K562 (cell line): ENCODE results near the gene NFIC. TPM values are rescaled to one million over a fixed set of nuclear protein-coding genes. Genes with fewer than 3 reads are reported as not detected.

Source experiments
- CHD7 ChIP-seq: fragments of 200-600 bp; sonication (generic); IDR thresholded peaks from one replicate; pipeline ENCODE4 v1.6.1; 2012; ENCODE audit warnings: mild to moderate bottlenecking, low read depth, low read length, inconsistent platforms
- E2F1 ChIP-seq: sonication (generic); formaldehyde crosslinking; IDR thresholded peaks from 2 replicates; pipeline ENCODE4 v1.8.1; 2023; ENCODE audit warnings: mild to moderate bottlenecking, missing genetic modification reagents, moderate library complexity
- MAZ ChIP-seq, 2 experiments: fragments of 450-650 bp in 1 of 2; sonication (generic) in 1 of 2; formaldehyde crosslinking; IDR thresholded peaks in 1 of 2; conservative IDR thresholded peaks in 1 of 2; 2 replicates each; pipeline versions ENCODE4 v1.4.0 to v1.5.0; 2020; ENCODE audit warnings: mild to moderate bottlenecking in 1 of 2, missing genetic modification reagents in 1 of 2
- MECOM ChIP-seq: fragments of 250-450 bp; sonication (Bioruptor Pico); IDR thresholded peaks from 2 replicates; pipeline ENCODE4 v1.8.0; 2022; ENCODE audit warnings: inconsistent platforms
- SMAD1 ChIP-seq: fragments of 150-350 bp; IDR thresholded peaks from 2 replicates; pipeline ENCODE4 v1.6.1; 2014; ENCODE audit warnings: low read length, low read depth; ENCODE audit not compliant: partially characterized antibody
- SMARCC2 ChIP-seq: fragments of 450-650 bp; IDR thresholded peaks from 2 replicates; pipeline ENCODE4 v1.6.1; 2017; ENCODE audit warnings: antibody characterized with exemption, moderate library complexity, mild to moderate bottlenecking, low read depth
- TBL1XR1 ChIP-seq, 2 experiments: IDR thresholded peaks; 2 replicates each; pipeline ENCODE4 v1.6.1; 2012; ENCODE audit warnings: improper control_type of control experiment in 2 of 2, low read length in 2 of 2, mild to moderate bottlenecking in 1 of 2
- TOE1 ChIP-seq, 2 experiments: fragments of 450-650 bp in 1 of 2; sonication (generic) in 1 of 2; formaldehyde crosslinking in 1 of 2; IDR thresholded peaks; 2 replicates each; pipeline versions ENCODE4 v1.7.1 to v1.8.0; 2016 to 2022; ENCODE audit warnings: borderline replicate concordance in 2 of 2, mild to moderate bottlenecking in 2 of 2, antibody characterized with exemption in 1 of 2, inconsistent platforms in 1 of 2, low read depth in 1 of 2, missing genetic modification reagents in 1 of 2, moderate library complexity in 1 of 2
- polyA plus RNA-seq, 8 experiments: library from polyadenylated mRNA; depleted of rRNA in 4 of 8; stranded (reverse) in 5 of 8; unstranded in 3 of 8; fragments of >200 nt; fragmentation: Nextera tagmentation in 2 of 8; fragmentation: Illumina TruSeq in 1 of 8; extraction: Ambion mirVana in 2 of 8; extraction: Trizol in 1 of 8; gene quantifications; 2 replicates each; pipeline versions ENCODE4 v1.2.1 to v1.2.3, GENCODE V29; 2011 to 2014; ENCODE audit warnings: inconsistent platforms in 1 of 8, missing spikeins in 1 of 8
- total RNA-seq, 7 experiments: library from RNA; depleted of rRNA in 6 of 7; stranded (reverse); fragments of >200 nt in 6 of 7; fragmentation: Illumina TruSeq in 2 of 7; extraction: Trizol in 2 of 7; gene quantifications; 2 replicates each; pipeline versions ENCODE4 v1.2.1 to v1.2.3, GENCODE V29; 2011 to 2021; ENCODE audit warnings: low replicate concordance in 1 of 7
- TF ChIP-seq, protein P1 (sequence below): sonication (generic); formaldehyde crosslinking; IDR thresholded peaks from 2 replicates; pipeline ENCODE4 v1.8.0; 2022; ENCODE audit warnings: mild to moderate bottlenecking, missing genetic modification reagents, borderline replicate concordance

The NFIC gene
- total and polyA plus RNA-seq, 9 of the 15 experiments (the other 6 are each of a cell fraction or from before 2014, with no cell fraction given): 0.71 to 62.1 (median 6.9) TPM

DNA sequence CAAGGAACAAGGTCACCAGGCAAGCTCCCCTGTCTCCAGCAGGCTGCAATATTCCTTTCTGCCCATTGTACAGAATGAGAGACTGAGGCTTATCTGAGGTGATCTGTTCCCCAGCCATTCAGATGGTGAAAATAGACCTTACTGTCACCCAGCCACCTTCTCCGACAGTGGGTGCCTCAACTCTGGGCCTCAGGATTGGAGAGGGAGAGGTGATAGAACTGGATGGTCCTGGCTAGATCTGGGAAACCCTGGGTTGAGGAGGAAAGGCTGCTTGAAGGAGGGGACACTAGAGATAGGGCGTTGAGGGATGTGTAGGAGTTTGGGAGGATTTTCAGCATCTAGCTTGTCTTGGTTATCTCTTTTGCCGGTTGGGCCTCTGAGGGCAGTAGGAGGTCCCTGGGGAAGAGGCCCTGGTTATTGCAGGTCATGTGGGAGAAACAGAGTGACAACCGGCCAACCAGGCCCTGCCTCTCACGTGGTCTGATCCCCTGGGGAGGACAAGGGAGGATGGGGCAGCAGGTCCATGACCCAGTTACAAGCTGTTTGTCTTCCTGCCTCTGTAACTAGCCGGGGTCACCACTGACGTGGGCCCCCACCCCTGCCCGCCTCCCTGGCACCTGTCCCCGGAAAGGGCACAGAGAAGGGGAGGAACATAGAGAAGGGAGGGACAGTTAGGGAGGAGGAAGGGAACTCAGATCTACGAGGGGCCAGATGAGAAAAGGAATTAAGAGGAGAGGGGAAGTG, 8.2 kb downstream of the NFIC start (continued):
- TF ChIP-seq TOE1 (IDR thresholded peaks at IDR 0.05; ENCODE audit: borderline replicate concordance) (peak; percentile 39; the same call in 1 of the 2 replicates), TOE1 (CRISPR knock-in tag; IDR thresholded peaks at IDR 0.05; ENCODE audit: borderline replicate concordance, low read depth) (0 out of 2 replicates have a peak, but pooled peaks have one; percentile 49), MAZ (CRISPR knock-in tag; conservative IDR thresholded peaks at IDR 0.05 in 1 of 2, IDR thresholded peaks at IDR 0.05 in 1 of 2) (0 out of 4 replicates have a peak, but pooled peaks of 1 of the 2 experiments have one; percentile 48), CHD7 (no peak), MECOM (CRISPR knock-in tag) (peak; percentile 95), SMAD1 (no peak), TBL1XR1 (IDR thresholded peaks at IDR 0.05; ENCODE audit: low read length in 2 of 2) (peak in 1 of 2 experiments; percentile 84; a peak in 2 of 4 replicates), E2F1 (CRISPR knock-in tag) (peak; percentile 20; the same call in 1 of the 2 replicates), SMARCC2 (peak; percentile 36; the same call in 1 of the 2 replicates)
- TF ChIP-seq, protein P1, sequence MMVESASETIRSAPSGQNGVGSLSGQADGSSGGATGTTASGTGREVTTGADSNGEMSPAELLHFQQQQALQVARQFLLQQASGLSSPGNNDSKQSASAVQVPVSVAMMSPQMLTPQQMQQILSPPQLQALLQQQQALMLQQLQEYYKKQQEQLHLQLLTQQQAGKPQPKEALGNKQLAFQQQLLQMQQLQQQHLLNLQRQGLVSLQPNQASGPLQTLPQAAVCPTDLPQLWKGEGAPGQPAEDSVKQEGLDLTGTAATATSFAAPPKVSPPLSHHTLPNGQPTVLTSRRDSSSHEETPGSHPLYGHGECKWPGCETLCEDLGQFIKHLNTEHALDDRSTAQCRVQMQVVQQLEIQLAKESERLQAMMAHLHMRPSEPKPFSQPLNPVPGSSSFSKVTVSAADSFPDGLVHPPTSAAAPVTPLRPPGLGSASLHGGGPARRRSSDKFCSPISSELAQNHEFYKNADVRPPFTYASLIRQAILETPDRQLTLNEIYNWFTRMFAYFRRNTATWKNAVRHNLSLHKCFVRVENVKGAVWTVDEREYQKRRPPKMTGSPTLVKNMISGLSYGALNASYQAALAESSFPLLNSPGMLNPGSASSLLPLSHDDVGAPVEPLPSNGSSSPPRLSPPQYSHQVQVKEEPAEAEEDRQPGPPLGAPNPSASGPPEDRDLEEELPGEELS (CRISPR knock-in tag): no peak
